ENCODE data around the gene JAKMIP1. TPM values are rescaled to one million over a fixed set of nuclear protein-coding genes. Genes with fewer than 3 reads are reported as not detected.
"Not testable (repeated sequence)": the region's sequence is repeated elsewhere in the genome, so short reads cannot be mapped to it uniquely, and the experiment has no call there.

JAKMIP1 gene
- total RNA-seq, 1 donor from 2014 or later = not detected

DNA sequence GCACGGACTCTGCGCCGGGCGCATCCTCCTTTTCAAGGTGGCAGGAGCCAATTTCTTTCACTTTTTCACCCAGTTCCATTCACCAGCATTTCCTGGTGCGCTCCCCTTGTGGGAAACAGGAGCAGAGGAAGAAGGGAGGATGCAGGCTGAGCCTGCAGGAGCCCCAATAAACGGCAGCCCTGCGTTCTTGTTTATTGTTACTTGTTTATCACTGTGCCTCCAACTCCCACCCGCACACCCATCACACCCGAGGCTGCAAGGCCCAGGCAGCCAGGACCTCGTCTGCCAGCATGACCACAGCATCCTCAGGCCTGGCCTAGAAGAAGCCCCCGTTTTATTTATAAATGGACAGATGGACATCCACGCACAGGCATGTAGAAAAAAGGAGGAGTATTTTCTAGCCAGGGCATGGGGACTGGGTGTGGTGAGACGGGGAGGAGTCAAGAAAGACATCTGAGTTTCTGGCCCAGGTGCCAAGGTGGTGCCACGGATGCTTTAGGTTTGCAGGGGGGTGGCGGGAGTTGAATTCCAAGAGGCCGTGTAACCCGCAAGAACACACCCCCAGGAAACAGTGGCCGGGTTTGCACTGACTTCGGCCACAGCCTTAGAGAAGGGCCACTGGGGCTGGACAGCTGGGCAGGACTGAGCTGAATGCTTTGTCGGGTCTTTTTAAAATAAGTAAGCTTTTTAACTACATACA, 51.7 kb downstream of the JAKMIP1 start:
- no peak for DNase-seq (ENCODE audit: low read depth, low spot score)

DNA sequence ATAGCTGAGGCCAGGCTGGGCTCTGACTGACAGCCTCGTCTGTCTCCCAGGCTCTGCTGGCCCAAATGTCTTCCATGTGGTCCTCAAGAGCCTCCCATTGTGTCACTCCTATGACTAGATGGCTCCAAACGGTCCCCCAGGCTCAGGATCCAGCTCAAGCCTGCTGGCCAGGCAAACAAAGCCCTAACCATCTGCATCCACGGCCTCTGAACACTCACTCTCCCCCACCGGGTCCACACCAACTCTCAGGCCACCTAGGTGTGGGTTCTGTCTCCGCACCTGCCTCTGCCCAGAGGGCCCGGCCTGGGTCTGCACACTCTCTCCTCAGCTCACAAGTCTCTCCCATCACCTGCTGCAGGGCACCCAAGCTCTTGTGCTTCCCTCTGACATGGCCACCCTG, 52.9 kb downstream of the JAKMIP1 start:
- no peak for DNase-seq (ENCODE audit: low read depth, low spot score)

DNA sequence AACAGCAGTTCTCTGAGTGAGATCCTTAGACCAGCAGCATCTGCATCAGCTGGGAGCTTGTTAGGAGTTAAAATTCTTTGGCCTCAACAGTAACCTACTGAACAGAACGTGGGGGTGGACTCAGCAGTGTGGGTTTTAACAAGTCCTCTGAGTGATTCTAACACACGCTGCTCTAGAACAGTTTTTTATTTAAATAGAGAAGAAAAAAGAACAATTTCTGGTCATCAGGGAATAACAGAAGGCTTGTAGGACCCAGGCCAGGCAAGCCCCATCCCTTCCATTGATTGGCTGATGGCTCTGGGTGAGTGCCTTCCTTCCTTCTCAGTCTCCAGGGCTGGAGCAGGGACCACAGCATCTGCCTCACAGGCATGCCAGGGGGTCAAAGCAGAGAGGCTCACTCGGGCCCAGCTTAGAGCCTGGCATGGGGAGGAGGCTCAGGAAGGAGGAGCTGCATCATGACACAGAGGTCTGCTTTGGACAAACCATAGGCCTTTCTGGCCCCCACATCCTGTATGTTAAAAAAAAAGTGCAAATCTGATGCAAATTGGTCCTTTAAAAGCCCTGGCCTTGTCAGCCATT, 56.7 kb downstream of the JAKMIP1 start:
- no peak for DNase-seq (ENCODE audit: low read depth, low spot score)

DNA sequence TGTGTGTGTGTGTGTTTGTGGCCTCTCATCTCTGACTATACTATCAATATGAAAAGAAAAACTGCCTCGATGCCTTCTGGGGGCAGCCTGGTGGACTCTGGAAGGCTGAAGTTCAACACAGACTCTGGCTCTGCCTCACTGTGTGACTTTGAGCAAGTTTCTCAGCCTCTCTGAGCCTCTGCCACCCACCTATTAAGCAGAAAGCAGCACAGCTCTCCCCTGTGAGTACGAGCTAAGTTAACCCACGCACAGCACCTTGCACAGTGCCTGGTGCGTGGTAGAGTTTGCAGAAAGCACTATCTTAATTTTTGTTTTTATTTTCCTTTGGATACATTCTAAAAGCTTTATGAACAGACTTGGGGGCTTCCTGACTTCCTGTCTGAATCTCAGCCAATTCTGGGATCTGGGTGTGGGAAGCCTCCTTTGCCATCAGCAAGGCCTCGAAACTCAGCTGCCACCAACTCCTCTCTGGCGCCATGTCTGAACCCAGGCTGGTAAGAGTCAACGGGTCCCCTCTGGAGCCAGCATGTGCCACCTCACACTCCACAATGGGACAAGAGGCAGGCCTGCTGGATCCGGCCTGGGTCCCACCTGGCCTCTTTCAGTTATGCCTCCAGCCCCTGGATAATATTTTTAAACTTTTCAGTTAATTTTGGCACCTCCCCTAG, 57.3 kb downstream of the JAKMIP1 start:
- no peak for DNase-seq (ENCODE audit: low read depth, low spot score)

DNA sequence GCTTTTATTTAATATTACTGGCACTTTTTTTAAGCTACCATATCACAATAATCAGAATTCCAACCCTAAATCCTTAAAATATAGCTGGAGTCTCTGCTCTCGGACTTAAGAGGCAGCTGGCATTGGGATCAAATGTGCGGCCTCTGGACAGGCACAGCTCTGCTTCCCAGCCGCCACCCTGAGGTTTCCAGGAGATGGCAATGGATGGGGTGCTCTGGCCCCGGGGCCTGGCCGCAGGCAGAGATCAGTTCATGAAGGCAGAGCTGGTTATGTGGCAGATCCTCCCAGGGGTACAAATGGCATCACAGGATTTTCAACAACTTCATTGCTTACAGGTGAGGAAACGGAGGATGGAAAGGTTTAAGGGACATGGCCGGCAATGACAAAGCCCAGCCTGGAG, 57.8 kb downstream of the JAKMIP1 start:
- DNase-seq (ENCODE audit: low read depth, low spot score) = no peak

DNA sequence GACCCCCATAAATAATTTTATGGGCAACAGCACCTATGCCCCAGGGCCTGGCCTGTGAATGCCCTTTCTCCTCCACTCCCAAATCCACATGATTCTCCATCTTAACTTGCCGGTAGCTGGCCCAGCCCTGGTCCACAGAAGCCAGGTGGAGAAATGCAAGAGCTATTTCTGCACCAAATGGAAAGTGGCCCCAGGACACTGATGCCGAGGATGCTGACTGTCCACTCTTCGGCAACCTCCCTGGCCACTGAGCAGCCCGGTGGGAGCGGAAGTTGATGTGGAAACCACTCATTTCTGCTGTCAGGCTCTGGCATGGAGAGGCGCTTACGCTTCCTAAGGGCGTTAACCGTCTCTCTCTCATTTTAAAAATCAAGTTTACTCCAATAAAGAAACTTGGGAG, 58.8 kb downstream of the JAKMIP1 start:
- DNase-seq (ENCODE audit: low read depth, low spot score) = no peak

DNA sequence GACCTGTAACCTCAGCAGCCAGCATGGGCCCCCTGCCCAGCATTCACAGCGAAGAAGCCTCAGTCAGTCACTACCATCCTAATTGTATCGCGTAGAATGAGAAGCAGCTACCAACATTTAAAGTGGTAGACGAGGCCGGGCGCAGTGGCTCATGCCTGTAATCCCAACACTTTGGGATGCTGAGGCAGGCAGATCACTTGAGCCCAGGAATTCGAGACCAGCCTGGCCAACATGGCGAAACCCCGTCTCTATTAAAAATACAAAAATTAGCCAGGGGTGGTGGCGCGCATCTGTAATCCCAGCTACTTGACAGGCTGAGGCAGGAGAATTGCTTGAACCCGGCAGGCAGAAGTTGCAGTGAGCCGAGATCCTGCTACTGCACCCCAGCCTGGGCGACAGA, 59.3 kb downstream of the JAKMIP1 start:
- DNase-seq (ENCODE audit: low read depth, low spot score) = not testable (repeated sequence)

DNA sequence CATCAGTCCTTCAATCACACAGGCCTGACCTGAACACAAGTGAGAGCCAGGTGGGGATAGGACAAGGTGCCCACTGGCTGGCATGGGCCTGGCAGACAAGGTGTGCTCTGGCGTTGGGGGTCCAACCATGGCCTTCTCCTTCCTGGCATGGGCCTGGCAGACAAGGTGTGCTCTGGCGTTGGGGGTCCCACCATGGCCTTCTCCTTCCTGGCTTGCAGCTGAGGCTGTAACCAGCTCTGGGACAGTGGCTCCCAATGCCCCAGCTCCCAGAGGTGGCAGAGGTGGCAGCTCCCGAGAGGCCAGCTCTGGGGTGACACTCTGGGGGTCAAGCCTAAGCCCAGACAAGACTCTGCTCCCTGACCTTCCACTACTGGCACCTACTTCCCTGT, 62.6 kb downstream of the JAKMIP1 start:
- no peak for DNase-seq (ENCODE audit: low read depth, low spot score)

DNA sequence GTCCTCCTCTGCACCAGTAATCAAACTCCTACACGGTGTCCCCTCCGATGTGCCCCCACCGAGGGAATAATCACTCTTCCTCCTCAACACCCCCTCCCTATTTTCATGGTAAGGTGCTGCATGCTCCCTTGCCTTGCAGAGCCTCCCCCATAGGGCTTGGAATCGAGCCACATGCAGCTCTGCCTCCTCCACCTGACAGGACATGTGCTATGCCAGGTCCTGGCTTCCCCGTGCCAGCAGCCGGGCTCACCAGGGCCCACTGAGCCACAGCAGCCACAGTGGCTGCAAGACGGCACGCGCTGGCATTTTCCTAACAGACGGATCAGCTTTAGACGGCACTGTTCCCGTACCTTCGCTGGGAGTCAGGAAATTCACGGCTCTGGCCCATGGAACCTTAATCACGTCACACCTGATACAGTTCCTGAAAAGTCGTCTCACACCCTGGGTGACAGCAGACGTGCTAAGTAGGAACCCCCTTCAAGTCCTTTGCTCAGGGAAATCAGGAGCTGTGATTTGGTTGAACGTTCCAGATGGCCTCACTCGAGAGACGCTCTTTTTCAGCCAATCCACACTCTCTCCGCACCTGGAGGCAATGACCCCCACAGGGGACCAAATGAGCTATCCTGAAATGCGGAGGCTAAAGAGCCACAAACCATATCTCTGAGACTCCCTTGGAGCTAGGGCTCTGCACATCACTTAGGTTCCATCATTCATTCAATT, 63.2 kb downstream of the JAKMIP1 start:
- DNase-seq (ENCODE audit: low read depth, low spot score) = no peak

DNA sequence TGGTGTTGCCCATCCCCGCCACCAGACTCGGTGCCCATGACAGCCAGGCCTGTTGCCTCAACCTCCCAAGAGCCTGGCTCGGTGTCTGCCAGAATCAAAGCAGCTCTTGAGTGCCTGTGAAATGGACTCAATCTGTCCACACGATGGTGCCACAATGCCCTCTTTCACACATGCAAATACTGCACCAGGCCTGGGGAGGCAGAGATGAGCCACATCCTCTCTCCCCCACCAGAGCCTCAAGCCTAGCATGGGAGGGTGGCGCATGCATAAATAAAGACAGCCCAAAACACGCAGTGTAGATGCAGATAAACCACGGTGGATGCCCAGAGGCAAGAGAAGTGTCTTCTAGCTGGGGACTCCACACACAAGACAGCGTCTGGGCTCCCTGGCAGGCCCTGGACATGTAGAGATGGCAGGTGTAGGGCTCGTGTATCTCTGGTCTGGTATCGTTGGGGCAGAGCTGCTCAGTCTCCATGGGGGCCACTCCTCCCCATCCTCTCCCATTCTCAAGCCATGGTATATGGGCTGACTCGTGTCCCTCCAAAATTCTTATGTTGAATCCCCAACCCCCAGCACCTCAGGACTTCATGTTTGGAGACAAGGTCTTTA, 65.6 kb downstream of the JAKMIP1 start:
- DNase-seq (ENCODE audit: low read depth, low spot score) = no peak

DNA sequence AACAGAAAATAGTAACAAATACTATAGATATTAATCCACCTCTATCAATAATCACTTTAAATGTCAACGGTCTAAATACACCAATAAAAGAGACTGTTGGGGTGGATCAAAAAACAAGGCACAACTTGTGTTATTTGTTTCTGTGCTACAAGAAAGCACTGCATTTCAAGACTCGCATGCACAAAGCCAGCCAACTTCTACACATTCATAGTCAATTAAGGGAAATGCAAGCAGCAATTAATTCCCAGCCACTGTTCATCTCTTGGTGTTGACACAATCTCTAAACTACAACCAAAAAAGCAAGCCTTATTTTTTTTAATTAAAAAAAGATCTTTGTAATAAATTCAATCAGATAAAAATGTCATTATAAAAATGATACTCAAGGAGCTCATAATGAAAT, 67.6 kb downstream of the JAKMIP1 start:
- DNase-seq (ENCODE audit: low read depth, low spot score) = no peak

DNA sequence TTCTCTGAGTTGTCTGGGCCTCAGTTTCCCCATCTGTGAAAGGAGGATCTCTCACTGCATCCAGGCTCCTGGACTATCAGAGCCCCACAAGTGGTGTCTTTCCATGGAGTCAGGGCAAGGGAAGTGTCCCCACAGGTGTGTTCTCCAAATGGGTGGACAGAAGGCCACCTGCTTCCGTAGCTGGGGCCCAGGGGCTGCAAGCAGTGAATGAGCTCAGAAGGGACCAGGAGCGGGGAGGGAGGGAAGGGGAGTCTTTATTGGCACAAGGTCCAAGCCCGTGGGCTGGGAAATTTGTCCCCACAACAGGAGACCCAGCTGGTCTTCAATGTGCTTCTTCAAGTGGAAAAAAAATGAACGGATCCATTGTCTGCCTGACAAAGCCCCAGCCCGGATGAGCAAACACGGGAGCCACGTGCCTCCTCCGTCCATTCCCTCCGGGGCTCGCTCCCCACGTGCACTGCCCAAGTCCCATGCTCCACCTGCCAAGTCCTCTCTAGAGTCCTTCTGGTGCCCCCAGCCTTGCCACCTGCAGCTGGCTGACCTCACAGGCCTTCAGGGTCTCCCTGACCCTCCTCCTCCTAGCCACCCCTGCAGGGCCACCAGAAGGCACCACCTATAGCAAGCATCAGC, 72.0 kb downstream of the JAKMIP1 start:
- DNase-seq (ENCODE audit: low read depth, low spot score) = no peak

DNA sequence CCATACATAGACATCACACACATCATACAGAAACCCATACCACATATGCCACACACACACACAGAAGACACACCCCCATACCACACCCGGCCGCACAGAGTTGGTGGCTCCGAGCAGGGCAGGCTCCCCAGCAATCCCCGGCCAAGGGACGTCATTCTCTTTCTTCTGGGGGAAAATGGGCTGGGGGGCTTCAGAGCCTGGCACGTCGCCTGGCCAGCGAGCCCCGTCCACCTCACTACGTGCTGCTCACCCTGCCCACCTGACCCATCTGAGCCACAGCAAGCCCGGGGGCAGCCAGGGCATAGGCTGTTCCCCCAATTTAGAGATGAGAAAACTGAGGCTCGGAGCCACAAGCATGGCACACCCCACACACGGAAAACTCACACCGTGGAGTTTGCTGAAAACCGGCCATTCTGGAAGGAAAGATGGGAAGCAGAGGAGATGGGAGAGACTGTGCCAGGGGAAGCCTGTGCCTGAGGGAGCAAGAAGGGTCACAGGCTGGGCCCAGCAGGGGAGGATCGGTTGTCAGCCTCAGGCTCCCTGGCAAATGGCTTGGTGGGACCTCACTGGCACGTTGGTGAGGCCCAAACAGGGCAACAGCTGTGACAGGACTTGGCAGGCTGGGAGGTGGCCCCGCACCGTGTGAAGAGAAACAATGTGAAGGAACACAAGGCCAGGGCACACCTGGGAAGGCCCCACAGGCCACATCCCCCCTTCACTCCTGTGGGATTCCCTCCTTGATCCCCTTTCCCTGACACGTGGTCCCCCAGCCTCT, 73.2 kb downstream of the JAKMIP1 start:
- DNase-seq (ENCODE audit: low read depth, low spot score) = no peak

DNA sequence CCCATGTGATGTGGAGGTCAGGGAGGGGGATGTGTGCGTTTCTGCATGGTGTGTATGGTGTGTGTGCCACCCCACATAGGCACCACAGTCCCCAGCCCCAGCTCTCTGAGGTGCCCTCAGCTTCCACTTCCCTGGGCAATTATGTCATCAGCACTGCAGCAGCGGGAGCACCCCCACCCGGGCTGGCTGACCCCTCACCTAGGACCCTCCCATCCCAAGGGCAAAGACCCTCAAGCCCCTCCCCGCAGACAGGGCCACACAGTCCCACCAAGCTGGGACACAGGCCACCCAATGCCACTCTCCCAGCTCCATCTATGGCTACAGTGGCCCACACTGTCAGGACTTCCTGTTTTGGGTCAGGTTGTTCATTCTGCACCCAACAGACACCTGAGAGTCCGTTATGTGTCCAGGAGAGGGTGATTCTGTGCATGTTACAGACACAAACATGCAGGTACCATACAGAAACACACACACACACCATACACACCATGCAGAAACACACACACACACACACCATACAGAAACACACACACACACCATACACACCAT, 75.2 kb downstream of the JAKMIP1 start:
- DNase-seq (ENCODE audit: low read depth, low spot score) = no peak

DNA sequence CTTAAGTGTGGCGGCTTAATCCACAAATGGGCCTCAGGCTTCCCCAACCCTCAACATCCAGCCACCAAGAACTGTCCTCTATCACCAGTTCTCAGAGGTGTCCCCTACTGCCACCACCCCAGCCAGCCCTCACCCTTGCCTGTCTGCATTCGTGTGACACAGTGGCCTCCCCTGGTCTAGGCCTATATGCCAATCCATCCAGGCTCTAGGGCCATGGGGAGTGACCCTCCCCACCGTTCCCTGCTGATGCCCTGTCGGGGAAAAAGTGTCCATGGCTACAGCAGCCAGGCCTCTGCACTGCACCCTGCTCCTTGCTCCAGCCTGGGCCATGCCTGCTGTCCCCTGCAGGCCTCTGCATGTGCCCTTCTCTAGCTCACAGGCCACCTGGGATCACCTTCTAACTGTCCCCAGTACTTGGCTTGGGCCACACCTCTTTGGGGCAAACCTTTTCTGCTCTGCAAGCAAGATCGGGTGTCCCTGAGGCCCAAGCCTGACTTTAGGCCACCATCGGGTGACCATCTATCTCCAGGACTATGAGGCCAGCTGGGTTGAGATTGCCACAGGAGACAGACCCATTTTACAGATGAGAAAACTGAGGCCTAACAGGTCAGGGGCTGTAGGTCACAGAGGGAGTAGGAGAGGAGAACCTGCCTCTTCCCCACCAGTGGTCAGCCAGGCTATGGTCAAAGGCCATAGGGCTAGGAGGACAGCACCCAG, 75.8 kb downstream of the JAKMIP1 start:
- no peak for DNase-seq (ENCODE audit: low read depth, low spot score)

DNA sequence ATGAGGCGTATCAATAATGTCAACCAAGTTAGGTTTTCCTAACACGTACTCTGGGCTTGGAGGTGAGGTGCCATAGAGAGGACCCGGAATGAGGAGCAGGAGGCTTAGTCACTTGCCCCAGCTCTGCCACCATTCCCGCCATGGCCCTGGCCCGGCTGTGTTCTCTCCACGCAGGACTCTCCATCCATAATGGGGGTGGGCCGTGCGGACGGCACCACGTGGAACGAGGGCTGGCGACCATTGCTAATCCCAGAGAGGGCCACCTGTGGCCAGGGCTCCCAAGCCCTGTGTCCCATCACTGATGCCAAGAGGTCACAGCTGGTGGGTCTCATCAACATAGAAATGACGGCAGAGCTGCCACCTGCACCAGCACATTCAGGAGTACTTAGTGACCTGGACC, 76.4 kb downstream of the JAKMIP1 start:
- DNase-seq (ENCODE audit: low read depth, low spot score) = no peak

DNA sequence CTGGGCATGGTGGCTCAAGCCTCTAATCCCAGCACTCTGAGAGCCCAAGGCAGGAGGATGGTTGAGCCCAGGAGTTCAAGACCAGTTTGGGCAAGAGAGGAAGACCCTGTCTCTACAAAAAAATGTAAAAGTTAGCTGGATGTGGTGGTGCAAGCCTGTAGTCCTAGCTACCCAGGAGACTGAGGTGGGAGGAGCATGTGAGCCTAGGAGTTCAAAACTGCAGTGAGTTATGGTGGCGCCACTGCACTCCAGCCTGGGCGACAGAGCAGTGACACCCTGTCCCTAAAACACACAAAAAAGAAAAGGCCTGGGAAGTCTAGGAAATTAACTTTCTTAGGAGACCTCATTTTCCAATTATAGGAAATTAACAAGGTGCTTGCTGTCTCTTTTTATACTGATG, 76.8 kb downstream of the JAKMIP1 start:
- no peak for DNase-seq (ENCODE audit: low read depth, low spot score)

DNA sequence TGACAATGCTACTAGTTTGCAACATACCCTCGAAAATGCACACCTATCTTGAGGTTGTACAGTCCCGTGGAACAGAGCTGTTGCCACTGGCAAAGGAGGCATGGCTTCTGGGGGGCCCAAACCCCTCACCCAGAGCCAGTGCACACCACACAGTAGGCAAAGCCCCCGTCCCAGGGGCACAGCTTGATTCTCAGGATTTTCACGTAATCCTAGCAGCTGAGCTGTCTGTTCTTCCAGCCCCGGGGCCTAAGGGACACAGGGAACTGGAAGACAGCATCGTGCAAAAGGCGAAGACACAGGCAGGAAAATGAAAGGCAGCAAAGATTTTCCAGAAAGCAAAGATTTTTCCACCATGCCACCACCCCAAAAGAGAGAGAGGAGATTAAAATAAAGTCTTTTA, 77.2 kb downstream of the JAKMIP1 start:
- no peak for DNase-seq (ENCODE audit: low read depth, low spot score)

DNA sequence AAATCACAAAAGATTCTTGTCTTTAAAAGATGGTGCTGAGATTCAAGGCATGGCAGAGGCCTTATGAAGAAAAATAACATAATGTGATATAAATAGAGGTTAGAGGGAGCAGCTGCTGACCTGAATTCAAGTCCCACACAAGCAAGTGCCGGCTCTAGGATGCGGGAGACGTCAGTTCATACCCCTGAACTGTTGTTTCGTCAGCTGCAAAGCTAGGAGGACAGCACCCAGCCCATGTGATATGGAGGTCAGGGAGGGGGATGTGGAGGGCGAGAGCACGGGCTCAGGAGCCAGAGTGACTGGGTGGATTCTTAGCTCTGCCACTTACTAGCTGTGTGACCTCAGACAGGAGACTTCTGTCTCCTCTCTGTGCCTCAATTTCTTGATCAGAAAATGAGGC, 77.9 kb downstream of the JAKMIP1 start:
- DNase-seq (ENCODE audit: low read depth, low spot score) = no peak

DNA sequence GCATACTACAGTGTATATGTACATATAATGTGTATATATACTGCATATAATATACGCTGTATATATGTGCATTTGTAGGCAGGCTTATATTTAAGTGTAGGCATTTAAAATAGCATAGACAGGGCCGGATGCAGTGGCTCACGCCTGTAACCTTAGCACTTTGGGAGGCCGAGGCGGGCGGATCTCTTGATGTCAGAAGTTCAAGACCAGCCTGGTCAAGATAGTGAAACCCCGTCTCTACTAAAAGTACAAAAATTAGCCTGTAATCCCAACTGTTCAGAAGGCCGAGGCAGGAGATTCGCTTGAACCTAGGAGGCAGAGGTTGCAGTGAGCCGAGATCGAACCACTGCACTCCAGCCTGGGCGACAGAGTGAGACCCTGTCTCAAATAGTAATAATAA, 78.4 kb downstream of the JAKMIP1 start:
- DNase-seq (ENCODE audit: low read depth, low spot score) = no peak
